ENCODE data around the gene GATD1.

Gene GATD1, protein sequence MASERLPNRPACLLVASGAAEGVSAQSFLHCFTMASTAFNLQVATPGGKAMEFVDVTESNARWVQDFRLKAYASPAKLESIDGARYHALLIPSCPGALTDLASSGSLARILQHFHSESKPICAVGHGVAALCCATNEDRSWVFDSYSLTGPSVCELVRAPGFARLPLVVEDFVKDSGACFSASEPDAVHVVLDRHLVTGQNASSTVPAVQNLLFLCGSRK

GRCh38 chr11:777288-778255 lies at the start of gene GATD1:
GATD1 (minus strand) TSS chr11:777487; CDS start chr11:777462, 25 bp downstream.
- DNase-seq, result peak; percentile 93

DNA sequence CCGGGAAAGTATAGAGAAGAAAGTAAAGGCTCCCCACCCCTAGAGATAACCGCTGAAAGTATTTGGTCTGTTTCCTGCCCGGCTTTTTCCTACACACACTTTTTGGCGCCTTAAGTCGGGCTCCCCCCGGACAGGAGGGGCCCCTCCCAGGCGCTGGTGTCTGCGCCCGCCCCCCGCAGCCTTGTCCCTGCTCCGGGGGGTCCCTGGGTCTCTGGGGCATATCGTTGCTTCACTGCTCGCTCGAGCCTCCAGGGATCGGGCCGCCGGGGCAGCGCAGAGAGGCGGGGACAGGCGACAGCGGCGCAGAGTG lies 49.5 kb upstream of the GATD1 start:
- DNase-seq, result no peak

DNA sequence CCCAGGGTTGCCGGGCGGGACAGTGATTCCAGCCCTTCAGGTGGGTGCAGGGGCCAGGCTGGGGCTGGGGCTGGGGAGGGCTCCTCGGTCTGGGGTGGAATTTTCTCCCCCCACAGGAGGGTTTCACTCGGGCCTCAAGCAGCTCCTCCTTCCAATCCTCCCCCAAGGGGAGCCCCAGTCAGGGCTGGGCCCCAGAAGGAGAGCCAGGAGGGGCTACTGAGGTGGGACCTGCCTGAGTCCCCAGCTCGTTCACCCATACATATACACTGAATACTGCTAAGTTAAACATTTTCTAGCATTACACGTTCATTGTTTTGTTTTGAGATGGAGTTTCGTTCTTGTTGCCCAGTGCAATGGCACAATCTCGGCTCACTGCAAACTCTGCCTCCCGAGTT lies 48.9 kb upstream of the GATD1 start:
- no peak for DNase-seq

- DNase-seq, result no peak
These were observed 48.3 kb upstream of the GATD1 start for GRCh38 chr11:825366-826226.

- no peak for DNase-seq
These were observed 47.7 kb upstream of the GATD1 start for GRCh38 chr11:824942-825341.

DNA sequence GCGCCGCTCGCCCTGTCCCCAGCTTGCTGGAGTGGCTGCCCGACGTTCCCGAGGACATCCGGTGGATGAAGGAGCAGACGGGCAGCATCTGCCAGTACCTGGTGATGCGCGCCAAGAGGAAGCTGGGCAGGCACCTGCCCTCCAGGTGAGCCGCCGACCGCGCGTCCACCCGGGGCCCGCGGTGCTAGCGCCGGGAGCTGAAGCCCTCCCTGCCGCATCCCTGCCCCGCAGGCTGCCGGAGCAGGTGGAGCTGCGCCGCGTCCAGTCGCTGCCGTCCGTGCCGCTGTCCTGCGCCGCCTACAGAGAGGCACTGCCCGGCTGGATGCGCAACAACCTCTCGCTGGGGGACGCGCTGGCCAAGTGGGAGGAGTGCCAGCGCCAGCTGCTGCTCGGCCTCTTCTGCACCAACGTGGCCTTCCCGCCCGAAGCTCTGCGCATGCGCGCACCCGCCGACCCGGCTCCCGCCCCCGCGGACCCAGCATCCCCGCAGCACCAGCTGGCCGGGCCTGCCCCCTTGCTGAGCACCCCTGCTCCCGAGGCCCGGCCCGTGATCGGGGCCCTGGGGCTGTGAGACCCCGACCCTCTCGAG lies 47.1 kb upstream of the GATD1 start:
- no peak for DNase-seq

DNA sequence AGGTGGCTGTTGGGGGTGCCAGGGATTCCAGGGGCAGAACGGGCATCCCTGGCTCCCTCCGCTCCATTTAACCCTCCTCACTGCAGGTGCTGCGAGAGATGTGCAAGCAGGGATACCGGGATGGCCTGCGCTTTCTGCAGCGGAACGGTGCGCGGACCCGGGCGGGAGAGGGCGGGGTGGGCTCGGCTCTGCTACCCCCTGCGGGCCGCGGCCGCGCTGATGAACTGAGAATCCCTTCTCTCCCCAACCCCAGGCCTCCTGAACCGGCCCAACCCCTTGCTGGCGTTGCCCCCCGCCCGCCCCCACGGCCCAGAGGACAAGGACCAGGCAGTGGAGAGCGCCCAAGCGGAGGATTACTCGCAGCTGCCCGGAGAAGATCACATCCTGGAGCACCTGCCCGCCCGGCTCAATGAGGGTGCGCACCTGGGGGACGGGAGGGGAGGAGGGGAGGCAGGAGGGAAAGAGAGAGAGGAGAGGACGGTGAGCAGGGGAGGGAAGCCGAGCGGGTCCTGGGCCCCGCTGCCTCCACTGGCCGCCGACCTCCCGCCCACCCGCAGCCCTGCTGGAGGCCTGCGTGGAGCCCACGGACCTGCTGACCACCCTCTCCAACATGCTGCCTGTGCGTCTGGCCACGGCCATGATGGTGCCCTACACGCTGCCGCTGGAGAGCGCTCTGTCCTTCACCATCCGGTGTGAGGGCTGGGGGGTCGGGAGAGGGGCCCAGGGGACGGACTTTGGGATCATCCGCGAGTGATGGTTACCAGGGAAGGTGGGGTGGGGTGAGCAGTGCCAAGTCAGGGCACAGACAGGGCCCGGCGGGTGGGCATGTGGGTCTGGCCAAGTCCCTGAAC lies 46.4 kb upstream of the GATD1 start:
- no peak for DNase-seq

GRCh38 chr11:821512-822371 lies 44.5 kb upstream of the GATD1 start:
- DNase-seq, result peak; percentile 69

- DNase-seq, result no peak
These were observed 43.6 kb upstream of the GATD1 start for GRCh38 chr11:820655-821511.

DNA sequence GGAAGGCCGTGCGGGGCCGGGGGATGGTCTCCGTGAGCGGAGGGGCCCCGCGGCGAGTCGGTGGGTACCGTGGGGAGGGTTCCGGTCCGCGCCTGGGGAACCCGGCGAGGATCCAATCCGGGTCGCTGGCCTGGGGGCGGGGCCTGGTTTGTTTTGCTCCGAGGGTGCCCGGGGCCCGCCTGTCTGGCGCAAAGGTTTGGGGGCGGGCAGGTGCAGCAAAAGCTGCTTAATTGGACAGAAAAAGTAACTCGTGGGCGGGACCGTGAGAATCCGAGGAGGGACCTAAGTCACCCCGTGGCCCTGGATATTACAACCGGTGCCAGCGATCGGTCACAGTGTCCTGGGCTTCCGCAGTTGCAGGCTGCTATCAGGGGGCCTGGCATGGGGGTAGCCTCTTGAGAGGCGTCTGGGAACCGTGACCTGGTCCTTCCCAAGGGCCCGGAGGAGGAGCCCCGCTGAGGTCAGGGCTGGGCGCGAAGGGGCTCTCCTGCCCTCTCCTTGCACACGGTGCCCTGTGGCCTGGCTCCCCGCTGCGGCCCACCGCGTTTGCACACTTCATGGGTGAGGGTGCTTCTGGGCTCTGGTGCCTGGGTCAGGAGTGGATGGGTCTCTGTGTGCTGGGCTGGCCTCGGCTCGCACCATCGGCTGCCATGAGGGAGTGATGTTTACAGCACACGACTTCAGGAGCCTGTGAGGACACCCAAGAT lies 42.8 kb upstream of the GATD1 start:
- peak; percentile 98 for DNase-seq

- DNase-seq, result peak; percentile 96
These were observed 42.0 kb upstream of the GATD1 start for GRCh38 chr11:819129-819931.

DNA sequence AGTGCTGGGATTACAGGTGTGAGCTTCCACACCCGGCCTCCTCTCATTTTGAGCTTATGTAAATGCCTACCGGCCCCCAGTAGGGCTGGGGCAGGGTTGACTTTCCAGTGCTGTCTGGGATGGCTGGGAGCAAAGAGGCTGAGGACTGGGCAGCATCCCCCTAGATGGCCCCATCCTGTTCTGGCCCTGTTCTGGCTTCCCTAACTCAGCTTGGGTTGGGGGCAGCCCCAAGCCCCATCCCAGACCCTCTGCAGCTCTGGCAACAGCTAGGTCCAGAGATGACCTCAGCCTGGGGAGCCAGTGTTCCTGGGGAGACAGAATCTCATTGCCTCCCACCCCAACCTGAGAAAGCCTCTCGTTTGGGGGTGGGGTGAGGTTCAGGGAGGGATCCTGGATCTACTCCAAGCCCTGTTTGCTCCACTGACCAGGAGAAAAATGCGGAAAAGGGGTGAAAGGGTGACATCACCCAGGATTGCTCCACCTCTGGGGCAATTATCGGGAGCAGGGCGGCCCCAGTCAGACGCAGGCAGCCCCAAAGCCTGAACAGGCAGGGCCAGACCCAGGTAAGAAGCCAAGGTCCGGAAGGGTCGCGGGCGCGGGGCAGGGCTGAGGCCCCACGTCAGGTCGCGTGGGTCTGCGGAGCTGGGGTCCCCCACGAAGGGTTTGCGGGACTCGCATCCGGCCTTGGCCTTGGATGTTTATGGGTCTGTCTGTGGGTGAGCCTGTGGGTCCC lies 41.3 kb upstream of the GATD1 start, which contains the start of gene PNPLA2:
PNPLA2 (plus strand) TSS at position 519 of the 733 bp plus-strand sequence. CDS start 805 bp downstream, outside the sequence.
- DNase-seq, result no peak

DNA sequence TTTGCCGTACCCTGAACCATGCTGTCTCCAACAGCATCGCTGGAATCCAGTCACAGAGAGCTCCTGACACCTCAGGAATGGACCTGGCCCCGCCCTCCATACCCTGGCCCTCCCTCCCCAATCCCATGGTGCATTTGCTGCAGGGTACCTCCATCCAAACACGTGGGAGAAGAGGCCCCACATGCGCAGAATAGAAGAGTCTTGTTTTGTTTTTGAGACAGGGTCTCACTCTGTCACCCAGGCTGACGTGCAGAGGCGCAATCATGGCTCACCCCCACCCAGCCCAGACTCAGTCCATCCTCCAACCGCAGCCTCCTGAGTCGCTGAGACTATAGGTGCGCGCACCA lies 39.1 kb upstream of the GATD1 start:
- DNase-seq, result no peak

- DNase-seq, result no peak
These were observed 38.6 kb upstream of the GATD1 start for GRCh38 chr11:815675-816432.

GRCh38 chr11:813456-814096 lies 36.3 kb upstream of the GATD1 start:
- no peak for DNase-seq

DNA sequence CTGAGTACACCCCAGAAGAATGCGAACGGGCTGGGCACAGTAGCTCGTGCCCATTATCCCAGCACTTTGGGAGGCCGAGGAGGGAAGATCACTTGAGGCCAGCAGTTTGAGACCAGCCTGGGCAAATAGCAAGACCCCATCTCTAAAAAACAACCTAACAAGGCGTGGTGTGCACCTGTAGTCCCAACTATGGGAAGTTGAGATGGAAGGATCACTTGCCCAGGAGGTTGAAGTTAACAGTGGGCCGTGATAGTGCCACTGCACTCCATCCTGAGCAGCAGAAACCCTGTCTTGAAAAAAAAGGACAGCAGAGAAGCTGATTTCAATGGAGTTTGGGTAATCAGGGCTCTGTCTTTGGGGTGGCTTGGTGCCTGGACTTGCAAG lies 35.8 kb upstream of the GATD1 start:
- DNase-seq, result no peak
